Esophagus squamous epithelium (tissue), 4 donors: ENCODE results near the gene GRIN2C.

Experiments used
- CTCF ChIP-seq, 6 experiments: fragments of 450-650 bp in 4 of 6; fragments of 200-600 bp in 2 of 6; sonication (generic) in 2 of 6; IDR thresholded peaks; one replicate each; pipeline ENCODE4 v1.5.1; 2016 to 2019; ENCODE audit warnings: antibody characterized with exemption in 6 of 6, mild to moderate bottlenecking in 4 of 6, moderate library complexity in 4 of 6
- POLR2A ChIP-seq, 4 donors: fragments of 450-650 bp; IDR thresholded peaks; one replicate each; pipeline ENCODE4 v1.6.1; 2017; ENCODE audit warnings: antibody characterized with exemption in 4 of 4, mild to moderate bottlenecking in 4 of 4, moderate library complexity in 3 of 4

- TF ChIP-seq CTCF (IDR thresholded peaks at IDR 0.05) = no peak
- TF ChIP-seq POLR2A (IDR thresholded peaks at IDR 0.05) = no peak
These were observed 11.8 kb upstream of the GRIN2C start for GRCh38 chr17:74871356-74872076.
